MM.1S (cell line): Measurements from ENCODE around the gene FKBP1A.

Experiments
- EZH2 ChIP-seq: fragments of 300-600 bp; sonication (generic); optimal IDR thresholded peaks from 2 replicates; pipeline ENCODE3; 2017; ENCODE audit warnings: low read depth, mild to moderate bottlenecking, antibody characterized with exemption, low read length, mixed read lengths
- EZH2phosphoT487 ChIP-seq: fragments of 300-600 bp; sonication (generic); IDR thresholded peaks from 2 replicates; pipeline ENCODE4 v1.6.1; 2018; ENCODE audit warnings: antibody characterized with exemption, low read length
- TF ChIP-seq, protein P1 (sequence below): fragments of 300-600 bp; sonication (generic); IDR thresholded peaks from 2 replicates; pipeline ENCODE4 v1.5.1; 2016; ENCODE audit warnings: antibody characterized with exemption, low read length, mixed read lengths

GRCh38 chr20:1436263-1436662 lies 43.4 kb upstream of the FKBP1A start:
- TF ChIP-seq, protein P1, sequence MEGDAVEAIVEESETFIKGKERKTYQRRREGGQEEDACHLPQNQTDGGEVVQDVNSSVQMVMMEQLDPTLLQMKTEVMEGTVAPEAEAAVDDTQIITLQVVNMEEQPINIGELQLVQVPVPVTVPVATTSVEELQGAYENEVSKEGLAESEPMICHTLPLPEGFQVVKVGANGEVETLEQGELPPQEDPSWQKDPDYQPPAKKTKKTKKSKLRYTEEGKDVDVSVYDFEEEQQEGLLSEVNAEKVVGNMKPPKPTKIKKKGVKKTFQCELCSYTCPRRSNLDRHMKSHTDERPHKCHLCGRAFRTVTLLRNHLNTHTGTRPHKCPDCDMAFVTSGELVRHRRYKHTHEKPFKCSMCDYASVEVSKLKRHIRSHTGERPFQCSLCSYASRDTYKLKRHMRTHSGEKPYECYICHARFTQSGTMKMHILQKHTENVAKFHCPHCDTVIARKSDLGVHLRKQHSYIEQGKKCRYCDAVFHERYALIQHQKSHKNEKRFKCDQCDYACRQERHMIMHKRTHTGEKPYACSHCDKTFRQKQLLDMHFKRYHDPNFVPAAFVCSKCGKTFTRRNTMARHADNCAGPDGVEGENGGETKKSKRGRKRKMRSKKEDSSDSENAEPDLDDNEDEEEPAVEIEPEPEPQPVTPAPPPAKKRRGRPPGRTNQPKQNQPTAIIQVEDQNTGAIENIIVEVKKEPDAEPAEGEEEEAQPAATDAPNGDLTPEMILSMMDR = no peak
- TF ChIP-seq EZH2 (no peak), EZH2phosphoT487 (no peak)
